Neural cell (in vitro differentiated cells): ENCODE results near the gene GRP. TPM values are rescaled to one million over a fixed set of nuclear protein-coding genes. Genes with fewer than 3 reads are reported as not detected.

Experiments
- H2AFZ ChIP-seq: fragments of 200-600, 300-800 bp; sonication (generic), shearing (Covaris generic); 2 replicates; pipeline ENCODE4 v1.6.0; 2014; ENCODE audit warnings: low read depth, mild to moderate bottlenecking, antibody characterized with exemption, low read length, moderate library complexity
- H3F3A ChIP-seq: fragments of 200-600 bp; shearing (Covaris generic); 2 replicates; pipeline ENCODE4 v1.6.1; 2016; ENCODE audit warnings: mild to moderate bottlenecking, moderate library complexity, mixed read lengths, antibody characterized with exemption, low read length; ENCODE audit not compliant: insufficient read depth, poor library complexity, severe bottlenecking
- H3K27ac ChIP-seq: fragments of 200-600, 300-800 bp; sonication (generic), shearing (Covaris generic); 2 replicates; pipeline ENCODE4 v1.5.1; 2014; ENCODE audit warnings: mild to moderate bottlenecking, low read length, moderate library complexity
- H3K27me3 ChIP-seq: fragments of 300-800, 200-600 bp; sonication (generic), shearing (Covaris generic); 2 replicates; pipeline ENCODE4 v1.6.0; 2014; ENCODE audit warnings: mild to moderate bottlenecking, low read depth, low read length, moderate library complexity; ENCODE audit not compliant: insufficient read depth
- H3K36me3 ChIP-seq: fragments of 300-800, 200-600 bp; sonication (generic), shearing (Covaris generic); 2 replicates; pipeline ENCODE4 v1.5.1; 2014; ENCODE audit warnings: mild to moderate bottlenecking, antibody characterized with exemption, low read length, moderate library complexity; ENCODE audit not compliant: insufficient read depth
- H3K4me2 ChIP-seq: fragments of 300-800, 200-600 bp; sonication (generic), shearing (Covaris generic); 2 replicates; pipeline ENCODE4 v1.6.0; 2014; ENCODE audit warnings: mild to moderate bottlenecking, low read length
- H3K4me3 ChIP-seq: fragments of 300-800, 200-600 bp; sonication (generic), shearing (Covaris generic); 2 replicates; pipeline ENCODE4 v1.5.1; 2014; ENCODE audit warnings: mild to moderate bottlenecking, low read length, moderate library complexity
- H3K79me2 ChIP-seq: fragments of 200-600 bp; shearing (Covaris generic); replicated peaks from 2 replicates; pipeline ENCODE4 v1.6.0; 2014; ENCODE audit warnings: mild to moderate bottlenecking, low read length, moderate library complexity; ENCODE audit not compliant: insufficient read depth
- H3K9ac ChIP-seq: fragments of 300-800, 200-600 bp; sonication (generic), shearing (Covaris generic); 2 replicates; pipeline ENCODE4 v1.6.1; 2016; ENCODE audit warnings: mild to moderate bottlenecking, low read length, mixed read lengths
- H3K9me2 ChIP-seq: fragments of 200-600 bp; shearing (Covaris generic); 2 replicates; pipeline ENCODE4 v1.6.1; 2016; ENCODE audit warnings: mild to moderate bottlenecking, low read length, mixed read lengths; ENCODE audit not compliant: insufficient read depth
- H3K9me3 ChIP-seq: fragments of 200-600, 300-800 bp; sonication (generic), shearing (Covaris generic); 2 replicates; pipeline ENCODE4 v1.6.1; 2016; ENCODE audit warnings: mild to moderate bottlenecking, mixed run types, low read length, moderate library complexity, mixed read lengths
- H4K20me1 ChIP-seq: fragments of 200-600 bp; shearing (Covaris generic); 2 replicates; pipeline ENCODE4 v1.6.1; 2016; ENCODE audit warnings: mild to moderate bottlenecking, mixed run types; ENCODE audit not compliant: insufficient read depth
- CTCF ChIP-seq: fragments of 450-650 bp; IDR thresholded peaks from 2 replicates; pipeline ENCODE4 v1.5.1; 2014; ENCODE audit warnings: antibody characterized with exemption, mild to moderate bottlenecking, moderate library complexity; ENCODE audit not compliant: poor library complexity, severe bottlenecking
- EP300 ChIP-seq: fragments of 450-650 bp; conservative IDR thresholded peaks from 2 replicates; pipeline ENCODE4 v1.6.1; 2014; ENCODE audit warnings: antibody characterized with exemption, mild to moderate bottlenecking, moderate library complexity; ENCODE audit not compliant: poor library complexity, severe bottlenecking
- EZH2 ChIP-seq: fragments of 200-600, 300-800 bp; shearing (Covaris generic), sonication (generic); IDR thresholded peaks from 2 replicates; pipeline ENCODE4 v1.6.1; 2014; ENCODE audit warnings: antibody characterized with exemption, low read length, borderline replicate concordance, mild to moderate bottlenecking; ENCODE audit not compliant: insufficient read depth, poor library complexity, severe bottlenecking
- MXI1 ChIP-seq: fragments of 450-650 bp; conservative IDR thresholded peaks from 2 replicates; pipeline ENCODE4 v1.6.1; 2014; ENCODE audit warnings: antibody characterized with exemption, mild to moderate bottlenecking; ENCODE audit not compliant: poor library complexity, severe bottlenecking
- POLR2AphosphoS5 ChIP-seq: IDR thresholded peaks from 2 replicates; pipeline ENCODE4 v1.6.1; 2012
- RAD21 ChIP-seq: fragments of 450-650 bp; conservative IDR thresholded peaks from 2 replicates; pipeline ENCODE4 v1.6.1; 2014; ENCODE audit warnings: antibody characterized with exemption, mild to moderate bottlenecking, moderate library complexity
- REST ChIP-seq: IDR thresholded peaks from 2 replicates; pipeline ENCODE4 v1.6.1; 2012; ENCODE audit warnings: borderline replicate concordance
- SMC3 ChIP-seq: fragments of 450-650 bp; conservative IDR thresholded peaks from 2 replicates; pipeline ENCODE4 v1.6.1; 2014; ENCODE audit warnings: antibody characterized with exemption, mild to moderate bottlenecking, moderate library complexity; ENCODE audit not compliant: poor library complexity
- TAF1 ChIP-seq: IDR thresholded peaks from 2 replicates; pipeline ENCODE4 v1.6.1; 2012; ENCODE audit warnings: low read depth
- polyA minus RNA-seq: library from RNA; depleted of rRNA, polyadenylated mRNA; stranded (reverse); fragments of >200 nt; gene quantifications from 2 replicates; pipeline ENCODE4 v1.2.3, GENCODE V29; 2014
- polyA plus RNA-seq: library from polyadenylated mRNA; depleted of rRNA; stranded (reverse); fragments of >200 nt; gene quantifications from 2 replicates; pipeline ENCODE4 v1.2.3, GENCODE V29; 2014

GRP gene
- not detected in 2 replicates for polyA plus RNA-seq
- polyA minus RNA-seq: not detected in 2 replicates

- Histone ChIP-seq H3K27me3 (peaks cover 69% of the 10 kb centered on the region), H3K4me3 (peak within 1 kb of the TSS; percentile 70), H3K36me3 (no peaks in the 10 kb centered on the region), H3K27ac (no peak within 1 kb of the TSS), H3K4me2 (peak within 1 kb of the TSS; percentile 65), H3K9me3 (no peaks in the 10 kb centered on the region), H3K9me2 (no peaks in the 10 kb centered on the region), H3F3A (no peaks in the 10 kb centered on the region), H3K9ac (peak within 1 kb of the TSS; percentile 3), H2AFZ (no peak within 1 kb of the TSS), H4K20me1 (no peaks in the 10 kb centered on the region), H3K79me2 (no peaks in the 10 kb centered on the region)
- no peak for TF ChIP-seq EP300
- no peak for TF ChIP-seq TAF1
- TF ChIP-seq POLR2AphosphoS5: no peak
- TF ChIP-seq MXI1: no peak
- TF ChIP-seq RAD21: no peak
- TF ChIP-seq REST: no peak
- TF ChIP-seq EZH2: no peak
- TF ChIP-seq SMC3: no peak
- no peak for TF ChIP-seq CTCF
Observed at GRCh38 chr18:59219672-59220163, at the start of gene GRP. Gene GRP, plus strand, starts transcription at chr18:59220158. Its CDS starts 108 bp downstream, at chr18:59220266.

GRCh38 chr18:59172664-59173249, 47.2 kb upstream of the GRP start:
- H2AFZ ChIP-seq: no peak overlapping the region
- H3F3A ChIP-seq: no peaks in the 10 kb centered on the region

More at GRCh38 chr18:59172664-59173249, 47.2 kb upstream of the GRP start:
- H3K9me2 ChIP-seq: no peaks in the 10 kb centered on the region
- no peaks in the 10 kb centered on the region for H3K36me3 ChIP-seq
- H3K27ac ChIP-seq: no peak overlapping the region
- no peaks in the 10 kb centered on the region for H3K27me3 ChIP-seq
- TF ChIP-seq TAF1 (no peak), RAD21 (no peak), EZH2 (no peak), POLR2AphosphoS5 (no peak), REST (no peak), MXI1 (no peak), SMC3 (no peak), EP300 (no peak), CTCF (no peak)
- H3K9me3 ChIP-seq: peaks cover 13% of the 10 kb centered on the region
- H3K4me3 ChIP-seq: no peak overlapping the region
- H4K20me1 ChIP-seq: no peaks in the 10 kb centered on the region
- H3K9ac ChIP-seq: no peak overlapping the region
- no peaks in the 10 kb centered on the region for H3K79me2 ChIP-seq
- H3K4me2 ChIP-seq: no peak overlapping the region
